ENCODE results near the gene AP5S1.

The AP5S1 gene

DNA sequence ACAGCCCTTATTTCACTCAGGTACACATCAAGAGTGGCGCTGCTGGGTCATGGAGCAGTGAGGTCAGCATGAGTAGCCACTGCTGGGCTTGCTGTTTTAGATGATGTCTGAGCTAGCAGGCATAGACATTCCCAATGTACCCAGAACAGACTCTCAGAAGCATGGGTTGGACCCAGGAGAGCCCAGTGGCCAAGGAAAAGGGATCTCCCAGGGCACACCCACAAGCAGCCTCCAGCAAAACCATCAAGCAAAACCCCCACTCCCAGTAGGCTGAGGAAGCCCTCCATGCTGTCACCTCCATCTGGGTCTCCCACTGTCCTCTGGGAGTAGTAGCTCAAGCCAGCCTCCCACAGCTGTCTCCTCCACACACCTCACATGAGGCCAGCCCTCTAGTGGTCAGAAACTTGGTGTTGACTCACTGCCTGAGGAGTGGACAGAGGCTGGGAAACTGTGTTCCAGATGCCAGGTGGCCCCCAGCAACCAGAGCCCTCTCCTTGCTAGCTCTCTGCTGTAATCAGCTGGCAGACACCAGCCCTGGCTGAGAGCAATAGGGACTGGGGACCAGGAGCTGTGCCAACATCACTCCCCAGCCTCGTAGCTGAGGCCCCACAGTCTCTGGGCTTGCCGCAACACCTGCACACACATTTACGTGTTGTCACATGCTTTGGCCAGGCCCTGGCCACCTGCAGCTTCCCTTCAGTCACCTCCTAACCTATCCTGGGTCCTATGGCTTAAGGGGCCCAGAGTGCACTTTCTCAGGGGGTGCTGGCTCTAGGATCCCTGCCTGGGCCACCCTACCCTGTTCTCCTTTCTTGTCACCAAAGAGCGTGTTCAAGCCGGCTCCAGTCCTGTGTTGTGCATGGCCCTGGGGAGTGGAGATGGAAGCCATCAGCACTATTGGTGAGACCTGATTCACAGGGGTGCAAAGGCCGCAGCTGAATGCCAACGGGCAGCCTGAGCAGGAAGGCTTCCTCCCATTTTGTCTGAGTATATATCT is 1.9 kb upstream of the AP5S1 start:
- Histone ChIP-seq H3K27me3 (ENCODE audit: insufficient read depth, low read length, poor library complexity, severe bottlenecking) (no peaks in the 10 kb centered on the region), H3K9me3 (ENCODE audit: insufficient read depth, low read depth, low read length) (no peaks in the 10 kb centered on the region), H3K4me2 (ENCODE audit: low read depth, low read length, poor library complexity, severe bottlenecking) (no peak overlapping the region), H3K4me3 (ENCODE audit: low read length, poor library complexity, severe bottlenecking) (no peak overlapping the region), H4K20me1 (ENCODE audit: insufficient read depth, low read length, poor library complexity, severe bottlenecking) (no peaks in the 10 kb centered on the region), H3F3A (ENCODE audit: low read depth) (no peaks in the 10 kb centered on the region), H3K9me2 (replicated peaks; ENCODE audit: low read depth, low read length) (no peaks in the 10 kb centered on the region), H2AFZ (ENCODE audit: low read length) (no peak overlapping the region), H3K36me3 (ENCODE audit: insufficient read depth, low read length) (no peaks in the 10 kb centered on the region), H3K9ac (ENCODE audit: low read depth, low read length, poor library complexity, severe bottlenecking) (peak overlapping the region; percentile 95), H3K4me1 (ENCODE audit: insufficient read depth, low read length, poor library complexity, severe bottlenecking) (peaks cover 53% of the 10 kb centered on the region), H3K79me2 (ENCODE audit: insufficient read depth, low read length) (peaks cover 15% of the 10 kb centered on the region)
- peak; percentile 61 for TF ChIP-seq CTCF (conservative IDR thresholded peaks at IDR 0.05; ENCODE audit: low read length)
- TF ChIP-seq EZH2phosphoT487 (IDR thresholded peaks at IDR 0.05; ENCODE audit: borderline replicate concordance) = no peak

- Histone ChIP-seq H3K4me3 (ENCODE audit: low read length, poor library complexity, severe bottlenecking) (peak overlapping the region; percentile 92), H3K4me2 (ENCODE audit: low read depth, low read length, poor library complexity, severe bottlenecking) (peak overlapping the region; percentile 94), H4K20me1 (ENCODE audit: insufficient read depth, low read length, poor library complexity, severe bottlenecking) (no peaks in the 10 kb centered on the region), H3K9me3 (ENCODE audit: insufficient read depth, low read depth, low read length) (no peaks in the 10 kb centered on the region), H3K9ac (ENCODE audit: low read depth, low read length, poor library complexity, severe bottlenecking) (peak overlapping the region; percentile 95), H3K27me3 (ENCODE audit: insufficient read depth, low read length, poor library complexity, severe bottlenecking) (no peaks in the 10 kb centered on the region), H3K9me2 (replicated peaks; ENCODE audit: low read depth, low read length) (no peaks in the 10 kb centered on the region), H3K36me3 (ENCODE audit: insufficient read depth, low read length) (no peaks in the 10 kb centered on the region), H3F3A (ENCODE audit: low read depth) (no peaks in the 10 kb centered on the region), H2AFZ (ENCODE audit: low read length) (peak overlapping the region; percentile 93; the same call in 1 of the 2 replicates), H3K79me2 (ENCODE audit: insufficient read depth, low read length) (peaks cover 15% of the 10 kb centered on the region), H3K4me1 (ENCODE audit: insufficient read depth, low read length, poor library complexity, severe bottlenecking) (peaks cover 49% of the 10 kb centered on the region)
- TF ChIP-seq EZH2phosphoT487 (IDR thresholded peaks at IDR 0.05; ENCODE audit: borderline replicate concordance) (no peak), CTCF (conservative IDR thresholded peaks at IDR 0.05; ENCODE audit: low read length) (no peak)
Observed at GRCh38 chr20:3819411-3820047, 818 bp upstream of the AP5S1 start.

DNA sequence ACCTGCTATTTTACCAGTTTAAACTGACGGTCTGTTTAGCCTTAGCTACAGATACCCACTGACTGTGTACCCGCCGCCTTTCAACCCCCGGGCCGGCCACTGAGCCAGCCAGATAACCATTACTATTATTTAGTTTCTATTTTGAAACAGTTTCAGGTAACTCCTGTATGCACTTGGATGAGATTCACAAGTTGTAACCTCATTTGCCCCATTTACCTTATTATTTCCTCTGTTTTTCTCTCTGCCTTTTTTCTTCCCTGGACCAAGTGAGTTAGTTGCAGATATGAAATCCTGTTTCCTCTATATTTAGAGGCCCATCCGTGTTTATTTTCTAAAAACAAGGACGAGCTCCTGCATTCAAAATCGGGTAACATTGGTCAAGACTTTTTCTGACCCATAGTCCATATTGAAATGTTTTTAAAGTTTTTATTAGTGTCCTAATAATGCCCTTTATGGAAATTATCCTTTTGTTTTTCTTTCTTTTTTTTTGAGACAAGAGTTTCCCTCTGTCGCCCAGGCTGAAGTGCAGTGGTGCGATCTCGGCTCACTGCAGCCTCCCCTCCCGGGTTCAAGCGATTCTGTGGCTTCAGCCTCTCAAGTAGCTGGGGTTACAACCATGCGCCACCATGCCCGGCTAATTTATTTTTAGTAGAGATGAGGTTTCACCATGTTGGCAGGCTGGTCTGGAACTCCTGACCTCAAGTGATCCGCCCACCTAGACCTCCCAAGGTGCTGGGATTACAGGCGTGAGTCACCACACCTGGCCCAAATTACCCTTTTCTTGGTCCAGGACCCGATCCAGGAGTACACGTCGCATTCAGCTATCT is 767 bp downstream of the AP5S1 start:
- Histone ChIP-seq H3K4me3 (ENCODE audit: low read length, poor library complexity, severe bottlenecking) (peak overlapping the region; percentile 92), H4K20me1 (ENCODE audit: insufficient read depth, low read length, poor library complexity, severe bottlenecking) (no peaks in the 10 kb centered on the region), H3K79me2 (ENCODE audit: insufficient read depth, low read length) (peaks cover 15% of the 10 kb centered on the region), H3K9me3 (ENCODE audit: insufficient read depth, low read depth, low read length) (no peaks in the 10 kb centered on the region), H3K9ac (ENCODE audit: low read depth, low read length, poor library complexity, severe bottlenecking) (peak overlapping the region; percentile 95), H3F3A (ENCODE audit: low read depth) (no peaks in the 10 kb centered on the region), H3K36me3 (ENCODE audit: insufficient read depth, low read length) (no peaks in the 10 kb centered on the region), H3K9me2 (replicated peaks; ENCODE audit: low read depth, low read length) (no peaks in the 10 kb centered on the region), H3K4me2 (ENCODE audit: low read depth, low read length, poor library complexity, severe bottlenecking) (peak overlapping the region; percentile 94), H3K27me3 (ENCODE audit: insufficient read depth, low read length, poor library complexity, severe bottlenecking) (no peaks in the 10 kb centered on the region), H2AFZ (ENCODE audit: low read length) (peak overlapping the region; percentile 93), H3K4me1 (ENCODE audit: insufficient read depth, low read length, poor library complexity, severe bottlenecking) (peaks cover 38% of the 10 kb centered on the region)
- no peak for TF ChIP-seq EZH2phosphoT487 (IDR thresholded peaks at IDR 0.05; ENCODE audit: borderline replicate concordance)
- no peak for TF ChIP-seq CTCF (conservative IDR thresholded peaks at IDR 0.05; ENCODE audit: low read length)
